NCI-H146 (cell line): ENCODE results near the gene DIS3.
A peak's percentile ranks its signal among the peaks of the same experiment; 100 is the strongest.
"Not testable (repeated sequence)": the region's sequence is repeated elsewhere in the genome, so short reads cannot be mapped to it uniquely, and the experiment has no call there.

Source experiments
- DNase-seq: peaks from one replicate; lab custom pipeline; 2025; lab: John Stamatoyannopoulos, UW

The DIS3 gene

GRCh38 chr13:72781451-72782439 is at the start of gene DIS3, which contains the start of gene PIBF1:
DIS3 (minus strand) TSS chr13:72781900; CDS start chr13:72781832, 68 bp downstream.
PIBF1 (plus strand) TSS chr13:72782133; CDS start chr13:72783470, 1,337 bp downstream.
- peak; percentile 99 for DNase-seq

- DNase-seq: no peak
Measured at GRCh38 chr13:72823724-72824123, 42.0 kb upstream of the DIS3 start.

- DNase-seq: no peak
Measured at GRCh38 chr13:72823081-72823480, 41.4 kb upstream of the DIS3 start.

GRCh38 chr13:72820898-72821279 is 39.2 kb upstream of the DIS3 start:
- no peak for DNase-seq

GRCh38 chr13:72820156-72820897 is 38.6 kb upstream of the DIS3 start:
- no peak for DNase-seq

- DNase-seq: peak; percentile 22
Measured at GRCh38 chr13:72808917-72809500, 27.3 kb upstream of the DIS3 start.

GRCh38 chr13:72806514-72806913 is 24.8 kb upstream of the DIS3 start:
- not testable (repeated sequence) for DNase-seq

GRCh38 chr13:72805676-72806346 is 24.1 kb upstream of the DIS3 start:
- DNase-seq: no peak

- DNase-seq: no peak
Measured at GRCh38 chr13:72804301-72804700, 22.6 kb upstream of the DIS3 start.

GRCh38 chr13:72798817-72799216 is 17.1 kb upstream of the DIS3 start:
- DNase-seq: no peak

GRCh38 chr13:72792640-72793039 is 10.9 kb upstream of the DIS3 start:
- DNase-seq: no peak

- no peak for DNase-seq
Measured at GRCh38 chr13:72788831-72789230, 7.1 kb upstream of the DIS3 start.

GRCh38 chr13:72784679-72785078 is 3.0 kb upstream of the DIS3 start:
- DNase-seq: not testable (repeated sequence)

- peak; percentile 12 for DNase-seq
Measured at GRCh38 chr13:72782717-72783116, 1.0 kb upstream of the DIS3 start.

GRCh38 chr13:72774019-72774418 is 7.7 kb downstream of the DIS3 start:
- no peak for DNase-seq

GRCh38 chr13:72763411-72763810 is 18.3 kb downstream of the DIS3 start:
- DNase-seq: no peak

GRCh38 chr13:72760189-72760588 is 21.5 kb downstream of the DIS3 start:
- DNase-seq: no peak

- DNase-seq: no peak
Measured at GRCh38 chr13:72757792-72758535, 23.7 kb downstream of the DIS3 start.

- DNase-seq: no peak
Measured at GRCh38 chr13:72754111-72754510, 27.6 kb downstream of the DIS3 start.

GRCh38 chr13:72751220-72751619 is 30.5 kb downstream of the DIS3 start:
- no peak for DNase-seq

GRCh38 chr13:72745260-72745659 is 36.4 kb downstream of the DIS3 start:
- no peak for DNase-seq
